ENCODE data around the gene CAPZA2.
"Not testable (repeated sequence)": the region's sequence is repeated elsewhere in the genome, so short reads cannot be mapped to it uniquely, and the experiment has no call there.

- TF ChIP-seq CTCF, POLR2AphosphoS5, POLR2A (IDR thresholded peaks at IDR 0.05): not testable (repeated sequence)
These were observed 99.7 kb downstream of the CAPZA2 start for GRCh38 chr7:116961966-116962673.
